ENCODE measurements around the gene CCSAP.

GRCh38 chr1:229303855-229304254 is 39.0 kb downstream of the CCSAP start:
- TF ChIP-seq CTCF (IDR thresholded peaks at IDR 0.05), result no peak
- TF ChIP-seq POLR2AphosphoS5 (IDR thresholded peaks at IDR 0.05; ENCODE audit: insufficient read depth in 1 of 2, low read depth in 1 of 2), result no peak
